Measurements from ENCODE around the gene THUMPD2. TPM values are rescaled to one million over a fixed set of nuclear protein-coding genes. Genes with fewer than 3 reads are reported as not detected.

The THUMPD2 gene
- total RNA-seq, 4 donors from 2014 or later: 3.8 to 25.1 (median 15.8) TPM

GRCh38 chr2:39708003-39708402, 71.1 kb downstream of the THUMPD2 start:
- H3K36me3 ChIP-seq: no peaks in the 10 kb centered on the region
- no peaks in the 10 kb centered on the region for H3K27me3 ChIP-seq
- no peak for TF ChIP-seq CTCF (IDR thresholded peaks at IDR 0.05)
- no peak for TF ChIP-seq POLR2A (IDR thresholded peaks at IDR 0.05)
- DNase-seq: no peak
- H3K9me3 ChIP-seq: no peaks in the 10 kb centered on the region
- H3K27ac ChIP-seq: no peak overlapping the region
- no peaks in the 10 kb centered on the region for H3K4me1 ChIP-seq
- intact Hi-C loops (cut with DNase I; ENCODE audit: low total_unique reads): no loop called here
- no peak overlapping the region for H3K4me3 ChIP-seq

GRCh38 chr2:39706945-39707344, 72.1 kb downstream of the THUMPD2 start:
- Histone ChIP-seq H3K27me3 (no peaks in the 10 kb centered on the region), H3K4me3 (no peak overlapping the region), H3K4me1 (no peaks in the 10 kb centered on the region), H3K27ac (no peak overlapping the region), H3K36me3 (no peaks in the 10 kb centered on the region), H3K9me3 (peaks cover 0 to 6% of the 10 kb centered on the region in 2 donors)
- TF ChIP-seq CTCF (IDR thresholded peaks at IDR 0.05): no peak
- no peak for TF ChIP-seq POLR2A (IDR thresholded peaks at IDR 0.05)
- DNase-seq: no peak
- intact Hi-C loops (cut with DNase I; ENCODE audit: low total_unique reads): no loop called here

GRCh38 chr2:39706312-39706711, 72.7 kb downstream of the THUMPD2 start:
- no peaks in the 10 kb centered on the region for H3K4me1 ChIP-seq
- TF ChIP-seq CTCF (IDR thresholded peaks at IDR 0.05) (no peak), POLR2A (IDR thresholded peaks at IDR 0.05) (no peak)
- no peaks in the 10 kb centered on the region for H3K27me3 ChIP-seq
- no peaks in the 10 kb centered on the region for H3K36me3 ChIP-seq
- intact Hi-C loops (cut with DNase I; ENCODE audit: low total_unique reads): no loop called here
- DNase-seq: no peak
- no peak overlapping the region for H3K27ac ChIP-seq
- no peak overlapping the region for H3K4me3 ChIP-seq
- peaks cover 0 to 6% of the 10 kb centered on the region in 2 donors for H3K9me3 ChIP-seq

GRCh38 chr2:39705638-39706037, 73.4 kb downstream of the THUMPD2 start:
- no peak overlapping the region for H3K27ac ChIP-seq
- no peak overlapping the region for H3K4me3 ChIP-seq
- no peak for TF ChIP-seq CTCF (IDR thresholded peaks at IDR 0.05)
- no peak for TF ChIP-seq POLR2A (IDR thresholded peaks at IDR 0.05)
- intact Hi-C loops (cut with DNase I; ENCODE audit: low total_unique reads): no loop called here
- no peaks in the 10 kb centered on the region for H3K27me3 ChIP-seq
- H3K9me3 ChIP-seq: peaks cover 0 to 6% of the 10 kb centered on the region in 2 donors
- no peak for DNase-seq
- no peaks in the 10 kb centered on the region for H3K4me1 ChIP-seq
- H3K36me3 ChIP-seq: no peaks in the 10 kb centered on the region

GRCh38 chr2:39704540-39704939, 74.5 kb downstream of the THUMPD2 start:
- Histone ChIP-seq H3K4me3 (no peak overlapping the region), H3K36me3 (no peaks in the 10 kb centered on the region), H3K9me3 (peaks cover 0 to 6% of the 10 kb centered on the region in 2 donors), H3K4me1 (no peaks in the 10 kb centered on the region), H3K27ac (no peak overlapping the region), H3K27me3 (no peaks in the 10 kb centered on the region)
- no peak for TF ChIP-seq CTCF (IDR thresholded peaks at IDR 0.05)
- TF ChIP-seq POLR2A (IDR thresholded peaks at IDR 0.05): no peak
- DNase-seq: no peak
- intact Hi-C loops (cut with DNase I; ENCODE audit: low total_unique reads): no loop called here
